ENCODE measurements around the gene NIPSNAP2. TPM values are rescaled to one million over a fixed set of nuclear protein-coding genes. Genes with fewer than 3 reads are reported as not detected.
"Not testable (repeated sequence)": the region's sequence is repeated elsewhere in the genome, so short reads cannot be mapped to it uniquely, and the experiment has no call there.

Gene NIPSNAP2
- total RNA-seq, 2 experiments from 2014 or later: 54.2 to 56.7 TPM

- Mint-ChIP-seq H3K4me1 (ENCODE audit: low read depth) (peaks cover 19% of the 10 kb centered on the region), H3K27ac (peak overlapping the region; percentile 38), H3K36me3 (ENCODE audit: low read depth) (peaks cover 20% of the 10 kb centered on the region), H3K4me3 (no peak overlapping the region), H3K27me3 (no peaks in the 10 kb centered on the region), H3K9me3 (no peaks in the 10 kb centered on the region)
- ATAC-seq: no peak
- intact Hi-C loops (cut with micrococcal nuclease): no loop called here
- CTCF ChIA-PET: no interaction called here
- POLR2A ChIA-PET: no interaction called here
- no peak for TF ChIP-seq CTCF (IDR thresholded peaks at IDR 0.05)
- DNase-seq: no peak
These were observed 83.9 kb downstream of the NIPSNAP2 start for GRCh38 chr7:56048245-56048644.

- ATAC-seq; H3K27me3 Mint-ChIP-seq; DNase-seq; H3K4me3 Mint-ChIP-seq; POLR2A ChIA-PET; H3K9me3 Mint-ChIP-seq; CTCF ChIA-PET; intact Hi-C loops (cut with micrococcal nuclease): not testable (repeated sequence)
- peak overlapping the region; percentile 1 for H3K27ac Mint-ChIP-seq
- H3K36me3 Mint-ChIP-seq (ENCODE audit: low read depth): peaks cover 24% of the 10 kb centered on the region
- H3K4me1 Mint-ChIP-seq (ENCODE audit: low read depth): peaks cover 25% of the 10 kb centered on the region
These were observed 84.4 kb downstream of the NIPSNAP2 start for GRCh38 chr7:56048763-56049162.

Other genes starting within 250 kb of the NIPSNAP2 start
- gene SEPTIN14, start 101.8 kb upstream of the NIPSNAP2 start, total RNA-seq: not detected
- 1 to 10 TPM; 2.2 to 2.8 TPM for gene ZNF713, start 77.1 kb upstream of the NIPSNAP2 start, total RNA-seq
- gene MRPS17, start 12.7 kb upstream of the NIPSNAP2 start, total RNA-seq: 10 to 100 TPM; 28.2 to 29.1 TPM
- gene PSPH, start 86.9 kb downstream of the NIPSNAP2 start, total RNA-seq: 10 to 100 TPM; 31.2 to 33.8 TPM
- 100 to 1,000 TPM; 231 to 239 TPM for gene CCT6A, start 87.2 kb downstream of the NIPSNAP2 start, total RNA-seq
- 100 to 1,000 TPM; 140 to 141 TPM for gene SUMF2, start 99.7 kb downstream of the NIPSNAP2 start, total RNA-seq
- gene PHKG1, start 128.4 kb downstream of the NIPSNAP2 start, total RNA-seq: 1 to 10 TPM; 2.9 to 3.0 TPM
- 100 to 1,000 TPM; 726 to 748 TPM for gene CHCHD2, start 141.9 kb downstream of the NIPSNAP2 start, total RNA-seq
- gene NUPR2, start 151.8 kb downstream of the NIPSNAP2 start, total RNA-seq: not detected

Measured in activated CD8-positive, alpha-beta T cell treated with anti-CD3 and anti-CD28 coated beads for 36 hours (primary cell).